ENCODE measurements around the gene CLSTN2. TPM values are rescaled to one million over a fixed set of nuclear protein-coding genes. Genes with fewer than 3 reads are reported as not detected.

The CLSTN2 gene
- total RNA-seq, 1 donor from 2014 or later = 65.0 TPM

DNA sequence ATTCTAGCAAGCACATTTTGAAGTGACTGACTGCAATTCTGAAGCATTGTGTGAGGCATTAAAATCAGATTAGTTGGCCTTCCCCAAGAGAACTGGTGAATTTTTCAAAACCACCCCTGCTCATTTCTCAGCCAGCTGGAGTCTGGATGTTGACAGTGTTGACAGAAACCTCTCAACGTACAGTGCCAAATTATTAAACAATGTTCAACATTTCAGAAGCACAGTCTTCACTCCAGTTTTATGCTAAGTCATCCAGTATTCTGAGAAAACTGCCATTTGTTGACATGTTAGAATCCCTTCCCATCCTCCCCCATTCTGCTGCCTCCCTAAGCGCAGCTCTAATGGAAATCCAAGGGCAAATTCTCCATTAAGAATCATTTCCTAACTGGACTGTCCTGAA, 373.6 kb downstream of the CLSTN2 start:
- no peak for DNase-seq (ENCODE audit: low spot score)
- H3K27me3 Mint-ChIP-seq (ENCODE audit: low read depth) = no peaks in the 10 kb centered on the region
- no peak overlapping the region for H3K4me3 Mint-ChIP-seq (ENCODE audit: unreplicated experiment)
- H3K36me3 Mint-ChIP-seq (ENCODE audit: low read depth) = no peaks in the 10 kb centered on the region
- peaks cover 9% of the 10 kb centered on the region for H3K4me1 Mint-ChIP-seq (ENCODE audit: low read depth)
- H3K9me3 Mint-ChIP-seq (ENCODE audit: low read depth) = no peaks in the 10 kb centered on the region
- H3K27ac Mint-ChIP-seq (ENCODE audit: unreplicated experiment) = no peak overlapping the region
- TF ChIP-seq, protein P1, sequence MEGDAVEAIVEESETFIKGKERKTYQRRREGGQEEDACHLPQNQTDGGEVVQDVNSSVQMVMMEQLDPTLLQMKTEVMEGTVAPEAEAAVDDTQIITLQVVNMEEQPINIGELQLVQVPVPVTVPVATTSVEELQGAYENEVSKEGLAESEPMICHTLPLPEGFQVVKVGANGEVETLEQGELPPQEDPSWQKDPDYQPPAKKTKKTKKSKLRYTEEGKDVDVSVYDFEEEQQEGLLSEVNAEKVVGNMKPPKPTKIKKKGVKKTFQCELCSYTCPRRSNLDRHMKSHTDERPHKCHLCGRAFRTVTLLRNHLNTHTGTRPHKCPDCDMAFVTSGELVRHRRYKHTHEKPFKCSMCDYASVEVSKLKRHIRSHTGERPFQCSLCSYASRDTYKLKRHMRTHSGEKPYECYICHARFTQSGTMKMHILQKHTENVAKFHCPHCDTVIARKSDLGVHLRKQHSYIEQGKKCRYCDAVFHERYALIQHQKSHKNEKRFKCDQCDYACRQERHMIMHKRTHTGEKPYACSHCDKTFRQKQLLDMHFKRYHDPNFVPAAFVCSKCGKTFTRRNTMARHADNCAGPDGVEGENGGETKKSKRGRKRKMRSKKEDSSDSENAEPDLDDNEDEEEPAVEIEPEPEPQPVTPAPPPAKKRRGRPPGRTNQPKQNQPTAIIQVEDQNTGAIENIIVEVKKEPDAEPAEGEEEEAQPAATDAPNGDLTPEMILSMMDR (IDR thresholded peaks at IDR 0.05) = no peak

DNA sequence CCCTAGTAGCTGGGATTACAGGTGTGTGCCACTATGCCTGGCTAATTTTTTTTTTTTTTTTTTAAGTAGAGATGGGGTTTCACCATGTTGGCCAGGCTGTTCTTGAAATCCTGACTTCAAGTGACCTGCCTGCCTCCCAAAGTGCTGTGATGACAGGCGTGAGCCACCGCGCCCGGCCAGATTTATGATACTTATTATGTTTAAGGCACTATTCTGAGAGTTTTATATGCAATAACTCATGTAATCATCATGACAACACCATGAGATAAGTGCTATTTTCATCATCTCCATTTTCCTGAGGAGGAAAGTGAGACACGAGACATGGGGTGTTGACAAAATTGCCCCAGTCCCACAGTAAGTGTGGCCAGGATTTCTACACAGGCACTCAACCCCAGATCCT, 376.4 kb downstream of the CLSTN2 start:
- H3K27me3 Mint-ChIP-seq (ENCODE audit: low read depth) = no peaks in the 10 kb centered on the region
- no peak for DNase-seq (ENCODE audit: low spot score)
- TF ChIP-seq, protein P1 (IDR thresholded peaks at IDR 0.05) = no peak
- H3K36me3 Mint-ChIP-seq (ENCODE audit: low read depth) = no peaks in the 10 kb centered on the region
- H3K27ac Mint-ChIP-seq (ENCODE audit: unreplicated experiment) = no peak overlapping the region
- no peaks in the 10 kb centered on the region for H3K9me3 Mint-ChIP-seq (ENCODE audit: low read depth)
- H3K4me3 Mint-ChIP-seq (ENCODE audit: unreplicated experiment) = no peak overlapping the region
- H3K4me1 Mint-ChIP-seq (ENCODE audit: low read depth) = peaks cover 9% of the 10 kb centered on the region

DNA sequence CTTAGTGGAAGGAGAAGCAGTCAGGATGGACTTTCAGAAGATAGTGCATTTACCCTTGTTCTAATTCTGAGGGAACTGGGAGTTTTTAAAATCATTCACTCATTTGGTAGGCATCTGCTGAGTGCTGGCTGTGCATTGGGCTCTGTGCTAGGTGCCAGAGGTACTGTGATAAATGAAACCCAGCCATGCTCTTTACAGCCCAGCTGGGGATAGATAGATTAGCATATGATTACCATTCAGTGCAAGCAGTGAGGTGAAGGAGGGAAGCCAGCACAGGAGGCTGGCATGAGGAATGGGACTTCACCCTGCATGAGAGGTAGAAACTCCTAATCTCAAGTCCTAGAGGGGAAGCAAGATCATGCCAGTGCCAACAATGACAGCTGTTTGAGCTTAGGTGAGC, 381.0 kb downstream of the CLSTN2 start:
- Mint-ChIP-seq H3K36me3 (ENCODE audit: low read depth) (no peaks in the 10 kb centered on the region), H3K4me3 (ENCODE audit: unreplicated experiment) (no peak overlapping the region), H3K27me3 (ENCODE audit: low read depth) (no peaks in the 10 kb centered on the region), H3K9me3 (ENCODE audit: low read depth) (no peaks in the 10 kb centered on the region), H3K4me1 (ENCODE audit: low read depth) (peaks cover 7% of the 10 kb centered on the region), H3K27ac (ENCODE audit: unreplicated experiment) (no peak overlapping the region)
- no peak for DNase-seq (ENCODE audit: low spot score)
- TF ChIP-seq, protein P1 (IDR thresholded peaks at IDR 0.05) = no peak

DNA sequence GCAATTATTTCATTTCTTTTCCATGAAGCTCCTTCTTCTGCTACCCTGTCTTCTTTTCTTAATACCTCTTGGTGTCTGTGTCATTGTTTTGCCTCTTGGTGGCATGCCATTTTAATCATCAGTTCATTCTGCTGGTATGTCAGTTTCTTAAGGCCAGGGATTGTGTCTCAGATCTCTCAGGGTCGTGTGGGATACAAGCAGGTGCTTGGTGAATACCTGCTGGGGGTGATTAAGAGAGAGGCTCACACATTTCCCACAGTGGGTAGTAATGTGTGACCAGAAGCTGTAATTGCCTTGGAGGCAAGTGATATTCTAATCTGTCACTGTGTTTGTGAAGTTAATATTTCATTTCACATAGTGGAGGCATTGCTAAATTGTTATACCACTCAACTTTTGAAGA, 381.5 kb downstream of the CLSTN2 start:
- H3K27me3 Mint-ChIP-seq (ENCODE audit: low read depth) = no peaks in the 10 kb centered on the region
- H3K4me1 Mint-ChIP-seq (ENCODE audit: low read depth) = peaks cover 7% of the 10 kb centered on the region
- H3K36me3 Mint-ChIP-seq (ENCODE audit: low read depth) = no peaks in the 10 kb centered on the region
- TF ChIP-seq, protein P1 (IDR thresholded peaks at IDR 0.05) = no peak
- H3K27ac Mint-ChIP-seq (ENCODE audit: unreplicated experiment) = no peak overlapping the region
- DNase-seq (ENCODE audit: low spot score) = no peak
- no peaks in the 10 kb centered on the region for H3K9me3 Mint-ChIP-seq (ENCODE audit: low read depth)
- H3K4me3 Mint-ChIP-seq (ENCODE audit: unreplicated experiment) = no peak overlapping the region

DNA sequence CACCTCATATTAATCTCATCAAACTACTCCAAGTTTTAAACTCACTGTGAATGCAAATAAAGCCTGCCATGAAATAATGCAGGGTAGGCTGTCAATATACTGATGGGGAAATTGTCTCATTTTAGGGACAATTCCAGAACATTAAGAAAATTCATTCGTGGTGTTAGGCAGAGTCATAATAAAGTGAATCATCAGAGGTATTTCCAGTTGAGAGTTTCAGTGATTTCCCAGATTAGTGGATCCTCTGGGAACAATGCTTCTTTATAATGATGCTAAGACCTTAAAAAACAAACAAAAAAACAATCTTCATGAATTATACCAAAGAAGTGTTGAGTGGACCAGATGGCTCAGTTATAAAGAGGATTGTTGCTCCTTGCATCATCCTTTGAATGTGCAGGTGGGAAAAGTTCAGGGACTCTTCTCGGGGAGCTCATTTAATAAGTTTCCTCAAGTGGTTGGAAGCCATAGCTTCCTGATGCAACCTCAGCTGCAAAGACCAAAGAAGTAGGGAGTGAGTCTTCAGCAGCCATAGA, 381.9 kb downstream of the CLSTN2 start:
- no peaks in the 10 kb centered on the region for H3K36me3 Mint-ChIP-seq (ENCODE audit: low read depth)
- TF ChIP-seq, protein P1 (IDR thresholded peaks at IDR 0.05) = no peak
- H3K4me3 Mint-ChIP-seq (ENCODE audit: unreplicated experiment) = no peak overlapping the region
- H3K4me1 Mint-ChIP-seq (ENCODE audit: low read depth) = peaks cover 7% of the 10 kb centered on the region
- DNase-seq (ENCODE audit: low spot score) = no peak
- no peaks in the 10 kb centered on the region for H3K27me3 Mint-ChIP-seq (ENCODE audit: low read depth)
- H3K9me3 Mint-ChIP-seq (ENCODE audit: low read depth) = no peaks in the 10 kb centered on the region
- H3K27ac Mint-ChIP-seq (ENCODE audit: unreplicated experiment) = no peak overlapping the region
